ENCODE measurements around the gene FBXL3. TPM values are rescaled to one million over a fixed set of nuclear protein-coding genes. Genes with fewer than 3 reads are reported as not detected.
A peak's percentile ranks its signal among the peaks of the same experiment; 100 is the strongest.

The FBXL3 gene
- total and polyA plus RNA-seq, 4 donors: 10.2 to 60.4 (median 28.1) TPM

DNA sequence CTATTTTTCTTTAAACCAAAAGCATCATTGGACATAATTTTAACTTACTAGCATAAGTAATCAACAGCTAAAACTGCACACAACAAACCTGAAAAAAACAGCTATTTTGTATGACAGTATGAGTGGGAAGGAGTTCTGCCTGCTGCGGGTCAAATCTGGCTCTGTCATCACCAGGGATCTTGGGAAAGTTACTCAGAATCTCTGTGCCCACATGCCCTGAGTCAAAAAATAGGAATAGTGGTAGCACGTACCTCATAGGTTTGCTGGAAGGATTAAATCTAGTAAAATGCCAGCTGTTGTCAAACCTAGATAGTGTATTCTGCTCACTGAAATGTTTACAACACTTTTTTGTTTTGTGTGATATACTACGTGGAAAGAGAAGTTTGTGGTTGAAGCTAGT lies 33.9 kb downstream of the FBXL3 start:
- Histone ChIP-seq H3K9me3 (ENCODE audit: control insufficient read depth in 4 of 4, low read length in 3 of 4) (no peaks in the 10 kb centered on the region), H3K27ac (ENCODE audit: low read depth in 1 of 2, low read length in 2 of 2) (peak overlapping the region; percentile 86 to 97), H3K4me3 (ENCODE audit: low read depth in 1 of 3, low read length in 3 of 3) (peak overlapping the region in 2 of 3 donors; percentile 78 to 84), H3K4me1 (ENCODE audit: control insufficient read depth in 4 of 4, insufficient read depth in 4 of 4, low read length in 3 of 4) (peaks cover 0 to 23% (median 14%) of the 10 kb centered on the region in 4 donors), H3K36me3 (ENCODE audit: control insufficient read depth in 4 of 4, insufficient read depth in 3 of 4, low read depth in 1 of 4, low read length in 3 of 4) (peaks cover 0 to 6% (median 4%) of the 10 kb centered on the region in 4 donors), H3K27me3 (ENCODE audit: control insufficient read depth in 4 of 4, insufficient read depth in 4 of 4, low read length in 3 of 4) (no peaks in the 10 kb centered on the region), H3K9ac (ENCODE audit: low read depth in 1 of 2, low read length in 2 of 2) (peak overlapping the region; percentile 42 to 92)
- no peak for DNase-seq (ENCODE audit: low spot score)
- WGBS: 52% methylated on average over 3 of the region's 3 CpGs
- no peak for TF ChIP-seq HNF4A (conservative IDR thresholded peaks at IDR 0.05)
- TF ChIP-seq HNF4G (IDR thresholded peaks at IDR 0.05): no peak
- TF ChIP-seq, protein P1, sequence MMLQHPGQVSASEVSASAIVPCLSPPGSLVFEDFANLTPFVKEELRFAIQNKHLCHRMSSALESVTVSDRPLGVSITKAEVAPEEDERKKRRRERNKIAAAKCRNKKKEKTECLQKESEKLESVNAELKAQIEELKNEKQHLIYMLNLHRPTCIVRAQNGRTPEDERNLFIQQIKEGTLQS (IDR thresholded peaks at IDR 0.05): no peak
- no peak for TF ChIP-seq RXRA (IDR thresholded peaks at IDR 0.05)

DNA sequence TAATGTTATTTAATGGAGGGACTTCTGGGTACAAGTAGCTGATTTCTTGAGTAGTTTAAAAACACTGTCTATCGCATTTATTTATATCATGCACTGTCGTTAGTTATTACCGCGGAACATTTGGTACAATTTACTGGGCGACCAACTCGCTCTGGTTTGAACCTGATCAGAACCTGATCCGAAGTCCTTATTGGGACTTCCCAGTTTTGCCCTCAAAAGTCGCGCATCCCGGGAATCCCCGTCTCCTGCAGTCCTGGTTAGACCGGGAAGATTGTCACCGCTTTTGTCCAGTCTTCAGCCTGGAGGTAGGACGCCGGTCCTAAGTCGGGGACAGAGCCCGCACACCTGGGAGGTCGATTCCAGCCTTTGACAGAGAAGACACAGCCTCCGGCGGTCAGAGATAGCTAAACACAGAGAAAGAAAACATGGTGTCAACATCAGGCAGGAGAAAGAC lies 34.4 kb downstream of the FBXL3 start:
- TF ChIP-seq YY1 (IDR thresholded peaks at IDR 0.05) (peak; percentile 31), RAD21 (IDR thresholded peaks at IDR 0.05) (no peak)
- WGBS: 1% methylated on average over 20 of the region's 20 CpGs
- no peaks in the 10 kb centered on the region for H3K27me3 ChIP-seq (ENCODE audit: control insufficient read depth in 4 of 4, insufficient read depth in 4 of 4, low read length in 3 of 4)
- peaks cover 0 to 23% (median 14%) of the 10 kb centered on the region in 4 donors for H3K4me1 ChIP-seq (ENCODE audit: control insufficient read depth in 4 of 4, insufficient read depth in 4 of 4, low read length in 3 of 4)
- peak; percentile 51 for DNase-seq (ENCODE audit: low spot score)
- peaks cover 0 to 6% (median 4%) of the 10 kb centered on the region in 4 donors for H3K36me3 ChIP-seq (ENCODE audit: control insufficient read depth in 4 of 4, insufficient read depth in 3 of 4, low read depth in 1 of 4, low read length in 3 of 4)
- H3K27ac ChIP-seq (ENCODE audit: low read depth in 1 of 2, low read length in 2 of 2): peak overlapping the region; percentile 86 to 97
- peak overlapping the region; percentile 78 to 84 (median 82) for H3K4me3 ChIP-seq (ENCODE audit: low read depth in 1 of 3, low read length in 3 of 3)
- peak overlapping the region; percentile 42 to 92 for H3K9ac ChIP-seq (ENCODE audit: low read depth in 1 of 2, low read length in 2 of 2)
- H3K9me3 ChIP-seq (ENCODE audit: control insufficient read depth in 4 of 4, low read length in 3 of 4): no peaks in the 10 kb centered on the region

DNA sequence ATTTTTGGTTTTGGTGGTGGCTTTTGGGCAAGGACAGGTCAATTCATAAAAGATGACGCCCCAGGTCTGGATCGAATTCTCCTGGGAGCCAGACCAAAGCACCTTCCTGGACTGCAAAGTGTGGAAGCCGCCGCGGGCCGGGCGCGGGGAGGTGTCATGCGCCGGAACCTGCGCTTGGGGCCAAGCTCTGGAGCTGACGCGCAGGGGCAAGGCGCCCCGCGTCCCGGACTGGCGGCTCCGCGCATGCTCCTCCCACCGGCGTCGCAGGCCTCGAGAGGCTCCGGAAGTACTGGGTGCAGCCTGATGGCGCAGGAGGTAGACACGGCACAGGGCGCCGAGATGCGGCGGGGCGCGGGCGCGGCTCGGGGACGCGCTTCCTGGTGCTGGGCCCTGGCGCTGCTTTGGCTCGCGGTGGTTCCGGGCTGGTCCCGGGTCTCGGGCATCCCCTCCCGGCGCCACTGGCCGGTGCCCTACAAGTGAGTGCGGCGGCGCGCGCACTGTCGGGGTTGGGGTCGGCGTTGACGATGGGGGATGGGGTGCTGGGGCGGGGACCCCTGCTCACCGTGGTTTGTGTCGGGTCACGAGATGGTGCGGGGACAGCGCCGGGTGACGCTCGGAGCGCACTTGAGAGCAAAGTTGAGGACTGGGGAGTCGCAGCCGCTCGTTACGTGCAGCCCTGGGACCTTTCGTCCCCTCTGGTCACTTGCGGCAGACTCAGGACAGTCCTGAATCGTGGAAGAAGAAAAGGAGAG lies 35.0 kb downstream of the FBXL3 start, which contains the start of gene CLN5:
TSS of gene CLN5 (plus strand) at position 286 of the 752 bp plus-strand sequence. CDS start at position 304, 18 bp downstream.
- under 1% methylated on average over 73 of the region's 73 CpGs for WGBS
- Histone ChIP-seq H3K4me1 (ENCODE audit: control insufficient read depth in 4 of 4, insufficient read depth in 4 of 4, low read length in 3 of 4) (peaks cover 0 to 23% (median 14%) of the 10 kb centered on the region in 4 donors), H3K4me3 (ENCODE audit: low read depth in 1 of 3, low read length in 3 of 3) (peak within 1 kb of the TSS; percentile 78 to 84 (median 82)), H3K27ac (ENCODE audit: low read depth in 1 of 2, low read length in 2 of 2) (peak within 1 kb of the TSS; percentile 86 to 97), H3K9me3 (ENCODE audit: control insufficient read depth in 4 of 4, low read length in 3 of 4) (no peaks in the 10 kb centered on the region), H3K36me3 (ENCODE audit: control insufficient read depth in 4 of 4, insufficient read depth in 3 of 4, low read depth in 1 of 4, low read length in 3 of 4) (peaks cover 0 to 6% (median 4%) of the 10 kb centered on the region in 4 donors), H3K27me3 (ENCODE audit: control insufficient read depth in 4 of 4, insufficient read depth in 4 of 4, low read length in 3 of 4) (no peaks in the 10 kb centered on the region), H3K9ac (ENCODE audit: low read depth in 1 of 2, low read length in 2 of 2) (peak within 1 kb of the TSS; percentile 42 to 92)
- TF ChIP-seq JUND (IDR thresholded peaks at IDR 0.05): no peak
- TF ChIP-seq TAF1 (conservative IDR thresholded peaks at IDR 0.05): peak; percentile 69
- TF ChIP-seq, protein P1 (IDR thresholded peaks at IDR 0.05): no peak
- TF ChIP-seq, protein P2, sequence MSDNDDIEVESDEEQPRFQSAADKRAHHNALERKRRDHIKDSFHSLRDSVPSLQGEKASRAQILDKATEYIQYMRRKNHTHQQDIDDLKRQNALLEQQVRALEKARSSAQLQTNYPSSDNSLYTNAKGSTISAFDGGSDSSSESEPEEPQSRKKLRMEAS (IDR thresholded peaks at IDR 0.05): peak; percentile 32
- TF ChIP-seq, protein P3, sequence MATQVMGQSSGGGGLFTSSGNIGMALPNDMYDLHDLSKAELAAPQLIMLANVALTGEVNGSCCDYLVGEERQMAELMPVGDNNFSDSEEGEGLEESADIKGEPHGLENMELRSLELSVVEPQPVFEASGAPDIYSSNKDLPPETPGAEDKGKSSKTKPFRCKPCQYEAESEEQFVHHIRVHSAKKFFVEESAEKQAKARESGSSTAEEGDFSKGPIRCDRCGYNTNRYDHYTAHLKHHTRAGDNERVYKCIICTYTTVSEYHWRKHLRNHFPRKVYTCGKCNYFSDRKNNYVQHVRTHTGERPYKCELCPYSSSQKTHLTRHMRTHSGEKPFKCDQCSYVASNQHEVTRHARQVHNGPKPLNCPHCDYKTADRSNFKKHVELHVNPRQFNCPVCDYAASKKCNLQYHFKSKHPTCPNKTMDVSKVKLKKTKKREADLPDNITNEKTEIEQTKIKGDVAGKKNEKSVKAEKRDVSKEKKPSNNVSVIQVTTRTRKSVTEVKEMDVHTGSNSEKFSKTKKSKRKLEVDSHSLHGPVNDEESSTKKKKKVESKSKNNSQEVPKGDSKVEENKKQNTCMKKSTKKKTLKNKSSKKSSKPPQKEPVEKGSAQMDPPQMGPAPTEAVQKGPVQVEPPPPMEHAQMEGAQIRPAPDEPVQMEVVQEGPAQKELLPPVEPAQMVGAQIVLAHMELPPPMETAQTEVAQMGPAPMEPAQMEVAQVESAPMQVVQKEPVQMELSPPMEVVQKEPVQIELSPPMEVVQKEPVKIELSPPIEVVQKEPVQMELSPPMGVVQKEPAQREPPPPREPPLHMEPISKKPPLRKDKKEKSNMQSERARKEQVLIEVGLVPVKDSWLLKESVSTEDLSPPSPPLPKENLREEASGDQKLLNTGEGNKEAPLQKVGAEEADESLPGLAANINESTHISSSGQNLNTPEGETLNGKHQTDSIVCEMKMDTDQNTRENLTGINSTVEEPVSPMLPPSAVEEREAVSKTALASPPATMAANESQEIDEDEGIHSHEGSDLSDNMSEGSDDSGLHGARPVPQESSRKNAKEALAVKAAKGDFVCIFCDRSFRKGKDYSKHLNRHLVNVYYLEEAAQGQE (IDR thresholded peaks at IDR 0.05): peak; percentile 70
- peak in 1 of 2 donors; percentile 82 for TF ChIP-seq GABPA (IDR thresholded peaks at IDR 0.05 in 1 of 2, conservative IDR thresholded peaks at IDR 0.05 in 1 of 2)
- TF ChIP-seq YY1 (IDR thresholded peaks at IDR 0.05): peak; percentile 92
- DNase-seq (ENCODE audit: low spot score): peak; percentile 91

All from liver (tissue), 9 donors.